HCT116 (cell line): ENCODE data around the gene LAMA1. TPM values are rescaled to one million over a fixed set of nuclear protein-coding genes. Genes with fewer than 3 reads are reported as not detected.

Source experiments
- ATAC-seq: fragments of 200-7000 bp; cut with Tn5 transposase; 2 replicates; pipeline ENCODE4 v1.9.1; 2020; ENCODE audit warnings: mild to moderate bottlenecking, moderate library complexity
- BruUV-seq: library from RNA; stranded (reverse); fragments of 400-500 nt; replicated peaks from 2 replicates; lab custom pipeline; 2021; lab: Mats Ljungman, UMichigan
- CTCF ChIA-PET: fragments of 300-600 bp; sonication (Branson Sonifier 250); formaldehyde crosslinking; loops from one replicate; lab custom pipeline; 2021; ENCODE audit warnings: antibody characterized with exemption; lab: Charles Lee
- POLR2A ChIA-PET: fragments of 300-600, 350-600 bp; sonication (Branson Sonifier 250); formaldehyde crosslinking; loops from one replicate; lab custom pipeline; 2021; ENCODE audit warnings: antibody characterized with exemption; lab: Charles Lee
- RAD21 ChIA-PET, 2 experiments: fragments of 300-600 bp; sonication (Branson Sonifier 250); formaldehyde crosslinking; loops; one replicate each; lab custom pipeline; 2023; ENCODE audit warnings: low total read pairs in 2 of 2; ENCODE audit not compliant: uncharacterized antibody in 2 of 2, unreplicated experiment in 2 of 2, low non-redundant PET in 1 of 2; lab: Charles Lee
- DNase-seq: peaks from one replicate; pipeline ENCODE4 v3.0.0-alpha.2; 2010; ENCODE audit warnings: low read depth, low spot score
- H2AFZ ChIP-seq: fragments of 200-600 bp; shearing (Covaris generic), sonication (generic); 2 replicates; pipeline ENCODE4 v1.6.1; 2017; ENCODE audit warnings: low read depth, mixed run types, mixed read lengths, antibody characterized with exemption, low read length; ENCODE audit not compliant: poor library complexity, severe bottlenecking
- H3K27ac ChIP-seq: 2 replicates; pipeline ENCODE4 v1.5.1; 2012; ENCODE audit warnings: low read depth, low read length
- H3K27me3 ChIP-seq: fragments of 200-600 bp; sonication (generic); 2 replicates; pipeline ENCODE4 v1.6.1; 2016; ENCODE audit warnings: mixed run types, low read length, mixed read lengths; ENCODE audit not compliant: insufficient read depth
- H3K36me3 ChIP-seq, 2 experiments: fragments of 200-500 bp in 1 of 2; fragments of 200-600 bp in 1 of 2; sonication (Bioruptor generic) in 1 of 2; sonication (generic) in 1 of 2; 2 replicates each; pipeline versions ENCODE4 v1.5.1 to v1.6.1; 2014 to 2016; ENCODE audit warnings: low read length in 2 of 2, inconsistent platforms in 1 of 2, mixed read lengths in 1 of 2, mixed run types in 1 of 2; ENCODE audit not compliant: insufficient read depth in 2 of 2, control insufficient read depth in 1 of 2
- H3K4me1 ChIP-seq, 2 experiments: fragments of 200-600 bp in 1 of 2; sonication (generic) in 1 of 2; 2 replicates each; pipeline versions ENCODE4 v1.5.1 to v1.6.1; 2012 to 2017; ENCODE audit warnings: low read length in 2 of 2, inconsistent platforms in 1 of 2, mild to moderate bottlenecking in 1 of 2, mixed read lengths in 1 of 2, mixed run types in 1 of 2, moderate library complexity in 1 of 2; ENCODE audit not compliant: insufficient read depth in 2 of 2, control insufficient read depth in 1 of 2
- H3K4me2 ChIP-seq: fragments of 200-600 bp; sonication (generic); 2 replicates; pipeline ENCODE4 v1.6.1; 2017; ENCODE audit warnings: mixed run types, low read length, mixed read lengths
- H3K4me3 ChIP-seq, 2 experiments: fragments of 200-600 bp in 1 of 2; sonication (generic) in 1 of 2; replicated peaks in 1 of 2; 2 replicates each; pipeline ENCODE4 v1.5.1; 2011 to 2016; ENCODE audit warnings: low read length in 2 of 2, control low read depth in 1 of 2, low read depth in 1 of 2, mild to moderate bottlenecking in 1 of 2, mixed read lengths in 1 of 2, mixed run types in 1 of 2
- H3K79me2 ChIP-seq: fragments of 200-600 bp; sonication (generic); 2 replicates; pipeline ENCODE4 v1.6.1; 2017; ENCODE audit warnings: mild to moderate bottlenecking, mixed run types, low read length, moderate library complexity, mixed read lengths; ENCODE audit not compliant: insufficient read depth
- H3K9ac ChIP-seq: fragments of 200-600 bp; sonication (generic); 2 replicates; pipeline ENCODE4 v1.6.1; 2016; ENCODE audit warnings: low read length, mixed read lengths
- H3K9me2 ChIP-seq: fragments of 200-600 bp; sonication (generic), shearing (Covaris generic); 2 replicates; pipeline ENCODE4 v1.6.1; 2017; ENCODE audit warnings: mixed run types, mild to moderate bottlenecking, moderate library complexity; ENCODE audit not compliant: insufficient read depth
- H3K9me3 ChIP-seq, 2 experiments: fragments of 200-500 bp in 1 of 2; fragments of 200-600 bp in 1 of 2; sonication (Bioruptor generic) in 1 of 2; sonication (generic) in 1 of 2; 2 replicates each; pipeline ENCODE4 v1.6.1; 2014 to 2017; ENCODE audit warnings: low read length in 2 of 2, mixed read lengths in 2 of 2, inconsistent platforms in 1 of 2, low read depth in 1 of 2, mild to moderate bottlenecking in 1 of 2, mixed run types in 1 of 2, moderate library complexity in 1 of 2; ENCODE audit not compliant: control insufficient read depth in 1 of 2, insufficient read depth in 1 of 2
- H4K20me1 ChIP-seq: fragments of 200-600 bp; sonication (generic), shearing (Covaris generic); 2 replicates; pipeline ENCODE4 v1.6.1; 2017; ENCODE audit warnings: mixed run types, mild to moderate bottlenecking, moderate library complexity; ENCODE audit not compliant: insufficient read depth
- EZH2phosphoT487 ChIP-seq: fragments of 200-600 bp; IDR thresholded peaks from 2 replicates; pipeline ENCODE4 v1.6.1; 2018; ENCODE audit warnings: antibody characterized with exemption, borderline replicate concordance
- RAD21 ChIP-seq: IDR thresholded peaks from 2 replicates; pipeline ENCODE4 v1.6.1; 2012; ENCODE audit warnings: low read depth, mild to moderate bottlenecking
- SIN3A ChIP-seq: IDR thresholded peaks from 2 replicates; pipeline ENCODE4 v1.6.1; 2012; ENCODE audit warnings: low read depth
- SRF ChIP-seq: IDR thresholded peaks from 2 replicates; pipeline ENCODE4 v1.6.1; 2012; ENCODE audit warnings: low read depth
- TCF7L2 ChIP-seq: IDR thresholded peaks from 2 replicates; pipeline ENCODE4 v1.7.0; 2011; ENCODE audit warnings: borderline replicate concordance, inconsistent platforms; ENCODE audit not compliant: insufficient read depth, insufficient read length; ENCODE audit errors: extremely low read depth
- YY1 ChIP-seq: IDR thresholded peaks from 2 replicates; pipeline ENCODE4 v1.6.1; 2011; ENCODE audit warnings: low read length, low read depth, moderate library complexity, mild to moderate bottlenecking; ENCODE audit not compliant: insufficient replicate concordance; ENCODE audit errors: extremely low read depth
- ZFX ChIP-seq: fragments of 450-650 bp; IDR thresholded peaks from 2 replicates; pipeline ENCODE4 v1.6.1; 2017
- intact Hi-C: fragments of 100-400 bp; cut with micrococcal nuclease; formaldehyde crosslinking; loops from 2 replicates; pipeline ENCODE4 v1.10.0; 2022
- total RNA-seq: library from RNA; stranded (reverse); gene quantifications from one replicate; pipeline ENCODE4 v1.2.1, GENCODE V29; 2021; ENCODE audit not compliant: unreplicated experiment
- TF ChIP-seq, protein P1 (sequence below), 3 experiments: fragments of 200-600 bp in 1 of 3; sonication (generic) in 1 of 3; IDR thresholded peaks in 2 of 3; conservative IDR thresholded peaks in 1 of 3; 2 replicates each; pipeline ENCODE4 v1.5.1; 2012 to 2017; ENCODE audit warnings: low read depth in 2 of 3, low read length in 2 of 3, antibody characterized with exemption in 1 of 3, borderline replicate concordance in 1 of 3, control low read depth in 1 of 3, mild to moderate bottlenecking in 1 of 3, mixed read lengths in 1 of 3, mixed run types in 1 of 3, moderate library complexity in 1 of 3; ENCODE audit not compliant: insufficient read depth in 1 of 3
- TF ChIP-seq, protein P2 (sequence below): IDR thresholded peaks from 2 replicates; pipeline ENCODE4 v1.6.1; 2012
- TF ChIP-seq, protein P3 (sequence below): IDR thresholded peaks from 2 replicates; pipeline ENCODE4 v1.6.1; 2011; ENCODE audit warnings: mild to moderate bottlenecking, low read length, moderate library complexity; ENCODE audit not compliant: insufficient replicate concordance; ENCODE audit errors: extremely low read depth
- TF ChIP-seq, protein P4 (sequence below): IDR thresholded peaks from 2 replicates; pipeline ENCODE4 v1.6.1; 2012

LAMA1 gene
- total RNA-seq, 1 experiment from 2014 or later = 0.05 TPM

DNA sequence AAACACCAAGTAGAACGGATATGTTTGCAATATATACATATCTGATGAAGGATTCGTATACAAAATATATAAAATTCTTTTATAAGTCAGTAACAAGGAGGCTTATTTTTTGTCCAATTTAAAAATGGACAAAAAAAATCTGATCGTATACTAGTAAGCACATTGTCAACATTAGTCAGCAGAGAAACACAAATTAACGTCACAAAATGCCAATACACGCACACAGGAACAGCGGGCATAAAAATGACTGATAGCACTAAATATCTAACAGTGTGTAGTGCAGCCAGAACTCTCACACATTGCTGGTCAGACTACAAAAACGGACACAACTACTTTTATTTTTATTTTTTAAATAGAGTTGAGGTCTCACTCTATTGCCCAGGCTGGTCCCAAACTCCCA, 69.5 kb downstream of the LAMA1 start (continued):
- TF ChIP-seq, protein P1, sequence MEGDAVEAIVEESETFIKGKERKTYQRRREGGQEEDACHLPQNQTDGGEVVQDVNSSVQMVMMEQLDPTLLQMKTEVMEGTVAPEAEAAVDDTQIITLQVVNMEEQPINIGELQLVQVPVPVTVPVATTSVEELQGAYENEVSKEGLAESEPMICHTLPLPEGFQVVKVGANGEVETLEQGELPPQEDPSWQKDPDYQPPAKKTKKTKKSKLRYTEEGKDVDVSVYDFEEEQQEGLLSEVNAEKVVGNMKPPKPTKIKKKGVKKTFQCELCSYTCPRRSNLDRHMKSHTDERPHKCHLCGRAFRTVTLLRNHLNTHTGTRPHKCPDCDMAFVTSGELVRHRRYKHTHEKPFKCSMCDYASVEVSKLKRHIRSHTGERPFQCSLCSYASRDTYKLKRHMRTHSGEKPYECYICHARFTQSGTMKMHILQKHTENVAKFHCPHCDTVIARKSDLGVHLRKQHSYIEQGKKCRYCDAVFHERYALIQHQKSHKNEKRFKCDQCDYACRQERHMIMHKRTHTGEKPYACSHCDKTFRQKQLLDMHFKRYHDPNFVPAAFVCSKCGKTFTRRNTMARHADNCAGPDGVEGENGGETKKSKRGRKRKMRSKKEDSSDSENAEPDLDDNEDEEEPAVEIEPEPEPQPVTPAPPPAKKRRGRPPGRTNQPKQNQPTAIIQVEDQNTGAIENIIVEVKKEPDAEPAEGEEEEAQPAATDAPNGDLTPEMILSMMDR (IDR thresholded peaks at IDR 0.05 in 2 of 3, conservative IDR thresholded peaks at IDR 0.05 in 1 of 3; ENCODE audit: borderline replicate concordance in 1 of 3, insufficient read depth in 1 of 3, low read depth in 2 of 3, low read length in 2 of 3) = no peak

DNA sequence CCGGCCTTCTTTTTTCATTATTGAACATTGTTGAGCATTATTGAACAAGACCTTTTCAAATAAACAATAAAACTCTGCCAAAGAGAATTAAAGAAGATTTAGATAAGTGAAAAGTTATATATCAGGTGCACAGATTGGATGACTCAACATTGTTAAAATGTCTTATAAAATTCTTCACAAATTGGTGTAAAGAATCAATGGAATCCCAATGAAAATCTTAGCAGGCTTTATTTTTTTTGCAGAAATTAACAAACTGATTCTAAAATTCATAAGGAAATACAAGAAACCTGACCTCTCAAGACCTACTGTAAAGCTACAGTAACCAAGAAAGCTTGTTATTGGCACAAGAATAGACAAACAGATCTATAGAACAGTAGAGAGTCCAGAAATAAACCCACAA, 70.3 kb downstream of the LAMA1 start:
- no peak overlapping the region for H3K4me2 ChIP-seq
- H4K20me1 ChIP-seq = no peaks in the 10 kb centered on the region
- peaks cover 3 to 5% of the 10 kb centered on the region in 2 experiments; a peak in 1 of 4 replicates for H3K9me3 ChIP-seq
- H3K79me2 ChIP-seq = no peaks in the 10 kb centered on the region
- BruUV-seq = no TSS peak
- H3K9me2 ChIP-seq = no peaks in the 10 kb centered on the region
- ChIA-PET POLR2A (no interaction called here), CTCF (no interaction called here), RAD21 (no interaction called here)
- no peaks in the 10 kb centered on the region for H3K4me1 ChIP-seq
- no peak for DNase-seq
- H3K27ac ChIP-seq = no peak overlapping the region
- no peak for ATAC-seq
- no peaks in the 10 kb centered on the region for H3K27me3 ChIP-seq
- no peaks in the 10 kb centered on the region for H3K36me3 ChIP-seq
- no peak overlapping the region for H2AFZ ChIP-seq
- intact Hi-C loops = no loop called here
- TF ChIP-seq, protein P2, sequence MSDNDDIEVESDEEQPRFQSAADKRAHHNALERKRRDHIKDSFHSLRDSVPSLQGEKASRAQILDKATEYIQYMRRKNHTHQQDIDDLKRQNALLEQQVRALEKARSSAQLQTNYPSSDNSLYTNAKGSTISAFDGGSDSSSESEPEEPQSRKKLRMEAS = no peak
- TF ChIP-seq, protein P3, sequence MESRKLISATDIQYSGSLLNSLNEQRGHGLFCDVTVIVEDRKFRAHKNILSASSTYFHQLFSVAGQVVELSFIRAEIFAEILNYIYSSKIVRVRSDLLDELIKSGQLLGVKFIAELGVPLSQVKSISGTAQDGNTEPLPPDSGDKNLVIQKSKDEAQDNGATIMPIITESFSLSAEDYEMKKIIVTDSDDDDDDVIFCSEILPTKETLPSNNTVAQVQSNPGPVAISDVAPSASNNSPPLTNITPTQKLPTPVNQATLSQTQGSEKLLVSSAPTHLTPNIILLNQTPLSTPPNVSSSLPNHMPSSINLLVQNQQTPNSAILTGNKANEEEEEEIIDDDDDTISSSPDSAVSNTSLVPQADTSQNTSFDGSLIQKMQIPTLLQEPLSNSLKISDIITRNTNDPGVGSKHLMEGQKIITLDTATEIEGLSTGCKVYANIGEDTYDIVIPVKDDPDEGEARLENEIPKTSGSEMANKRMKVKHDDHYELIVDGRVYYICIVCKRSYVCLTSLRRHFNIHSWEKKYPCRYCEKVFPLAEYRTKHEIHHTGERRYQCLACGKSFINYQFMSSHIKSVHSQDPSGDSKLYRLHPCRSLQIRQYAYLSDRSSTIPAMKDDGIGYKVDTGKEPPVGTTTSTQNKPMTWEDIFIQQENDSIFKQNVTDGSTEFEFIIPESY = no peak
- TF ChIP-seq, protein P1 (IDR thresholded peaks at IDR 0.05 in 2 of 3, conservative IDR thresholded peaks at IDR 0.05 in 1 of 3; ENCODE audit: borderline replicate concordance in 1 of 3, insufficient read depth in 1 of 3, low read depth in 2 of 3, low read length in 2 of 3) = no peak
- TF ChIP-seq RAD21 = no peak
- TF ChIP-seq, protein P4, sequence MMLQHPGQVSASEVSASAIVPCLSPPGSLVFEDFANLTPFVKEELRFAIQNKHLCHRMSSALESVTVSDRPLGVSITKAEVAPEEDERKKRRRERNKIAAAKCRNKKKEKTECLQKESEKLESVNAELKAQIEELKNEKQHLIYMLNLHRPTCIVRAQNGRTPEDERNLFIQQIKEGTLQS = no peak
- TF ChIP-seq EZH2phosphoT487 = no peak
- TF ChIP-seq TCF7L2 = no peak
- no peak for TF ChIP-seq YY1
- TF ChIP-seq SIN3A = no peak
- TF ChIP-seq SRF = no peak
- TF ChIP-seq ZFX = no peak
- H3K9ac ChIP-seq = no peak overlapping the region
- H3K4me3 ChIP-seq = no peak overlapping the region
